HEK293T (cell line): Measurements from ENCODE around the gene CCL11.

Source experiments
- ARNT ChIP-seq: fragments of 450-650 bp; IDR thresholded peaks from 2 replicates; pipeline ENCODE4 v1.6.1; 2017; ENCODE audit warnings: mild to moderate bottlenecking
- BHLHE40 ChIP-seq: fragments of 450-650 bp; IDR thresholded peaks from 2 replicates; pipeline ENCODE4 v1.6.1; 2016; ENCODE audit warnings: mild to moderate bottlenecking, moderate library complexity, borderline replicate concordance
- ELF4 ChIP-seq: fragments of 450-650 bp; IDR thresholded peaks from 2 replicates; pipeline ENCODE4 v1.6.1; 2017; ENCODE audit warnings: antibody characterized with exemption
- FOXA1 ChIP-seq: fragments of 450-650 bp; IDR thresholded peaks from 2 replicates; pipeline ENCODE4 v1.6.1; 2016; ENCODE audit warnings: mild to moderate bottlenecking
- FOXK2 ChIP-seq: fragments of 450-650 bp; IDR thresholded peaks from 2 replicates; pipeline ENCODE4 v1.6.1; 2016; ENCODE audit warnings: mild to moderate bottlenecking
- FOXM1 ChIP-seq: fragments of 450-650 bp; IDR thresholded peaks from 2 replicates; pipeline ENCODE4 v1.6.1; 2017; ENCODE audit warnings: mild to moderate bottlenecking, borderline replicate concordance
- HDGF ChIP-seq: fragments of 450-650 bp; IDR thresholded peaks from 2 replicates; pipeline ENCODE4 v1.6.1; 2017; ENCODE audit warnings: antibody characterized with exemption, borderline replicate concordance
- LEF1 ChIP-seq: fragments of 450-650 bp; IDR thresholded peaks from 2 replicates; pipeline ENCODE4 v1.6.1; 2017; ENCODE audit warnings: mild to moderate bottlenecking, borderline replicate concordance
- NFRKB ChIP-seq: fragments of 450-650 bp; IDR thresholded peaks from 2 replicates; pipeline ENCODE4 v1.6.1; 2016; ENCODE audit warnings: mild to moderate bottlenecking, moderate library complexity
- SP1 ChIP-seq: fragments of 450-650 bp; IDR thresholded peaks from 2 replicates; pipeline ENCODE4 v1.6.1; 2017
- SUZ12 ChIP-seq: fragments of 450-650 bp; IDR thresholded peaks from 2 replicates; pipeline ENCODE4 v1.6.1; 2016; ENCODE audit warnings: mild to moderate bottlenecking
- TARDBP ChIP-seq: fragments of 450-650 bp; IDR thresholded peaks from 2 replicates; pipeline ENCODE4 v1.6.1; 2016

DNA sequence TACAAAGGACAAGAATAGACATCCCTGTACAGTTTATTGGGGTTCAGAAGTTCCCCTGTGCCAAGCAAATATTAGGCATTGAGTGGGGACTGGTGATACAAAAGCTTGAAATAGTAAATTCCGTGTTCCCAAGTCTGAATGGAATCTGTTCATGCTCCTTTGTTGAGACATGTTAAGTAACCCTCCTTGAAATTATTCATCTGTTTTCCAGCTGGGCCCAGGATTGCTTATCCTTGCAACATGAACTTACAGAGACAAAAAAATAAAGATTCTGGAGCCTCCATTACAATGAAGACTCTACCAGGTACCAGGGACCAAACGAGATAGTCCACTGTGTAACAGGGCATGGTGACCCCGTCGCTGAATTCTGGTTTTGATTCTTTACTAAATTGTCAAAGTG, 27.6 kb downstream of the CCL11 start:
- TF ChIP-seq LEF1: no peak
- TF ChIP-seq FOXM1: no peak
- no peak for TF ChIP-seq SP1
- no peak for TF ChIP-seq ELF4
- TF ChIP-seq ARNT: no peak
- TF ChIP-seq TARDBP: no peak
- TF ChIP-seq FOXK2: no peak
- no peak for TF ChIP-seq SUZ12
- no peak for TF ChIP-seq FOXA1
- TF ChIP-seq HDGF: no peak
- no peak for TF ChIP-seq NFRKB
- no peak for TF ChIP-seq BHLHE40
